Suprapubic skin (tissue), 4 donors: Measurements from ENCODE around the gene HCFC2. TPM values are rescaled to one million over a fixed set of nuclear protein-coding genes. Genes with fewer than 3 reads are reported as not detected.

ENCODE experiments used
- DNase-seq, 2 donors: peaks; one replicate each; pipeline ENCODE4 v3.0.0-alpha.2; 2019; ENCODE audit warnings: low spot score in 2 of 2
- H3K27ac ChIP-seq: fragments of 200-600 bp; sonication (generic); one replicate; pipeline ENCODE4 v1.5.1; 2019
- H3K27me3 ChIP-seq: fragments of 200-600 bp; sonication (generic); one replicate; pipeline ENCODE4 v1.5.1; 2019
- H3K36me3 ChIP-seq: fragments of 200-600 bp; sonication (generic); one replicate; pipeline ENCODE4 v1.5.1; 2019
- H3K4me1 ChIP-seq: fragments of 200-600 bp; sonication (generic); one replicate; pipeline ENCODE4 v1.5.1; 2019
- H3K4me3 ChIP-seq: fragments of 200-600 bp; sonication (generic); one replicate; pipeline ENCODE4 v1.5.1; 2019; ENCODE audit warnings: mild to moderate bottlenecking
- H3K9me3 ChIP-seq: fragments of 200-600 bp; sonication (generic); one replicate; pipeline ENCODE4 v1.5.1; 2019
- CTCF ChIP-seq, 2 donors: fragments of 200-600 bp in 1 of 2; fragments of 450-650 bp in 1 of 2; sonication (generic) in 1 of 2; IDR thresholded peaks; one replicate each; pipeline ENCODE4 v1.5.1; 2016 to 2019; ENCODE audit warnings: antibody characterized with exemption in 2 of 2, mild to moderate bottlenecking in 1 of 2, moderate library complexity in 1 of 2
- EP300 ChIP-seq: sonication (generic); formaldehyde crosslinking; IDR thresholded peaks from one replicate; pipeline ENCODE4 v1.6.1; 2017; ENCODE audit warnings: antibody characterized with exemption
- POLR2A ChIP-seq, 2 donors: fragments of 450-650 bp; IDR thresholded peaks; one replicate each; pipeline ENCODE4 v1.6.1; 2017; ENCODE audit warnings: antibody characterized with exemption in 2 of 2, mild to moderate bottlenecking in 2 of 2, moderate library complexity in 2 of 2
- POLR2AphosphoS5 ChIP-seq, 3 donors: sonication (generic); formaldehyde crosslinking; IDR thresholded peaks; one replicate each; pipeline ENCODE4 v1.6.1; 2017; ENCODE audit warnings: antibody characterized with exemption in 3 of 3
- WGBS: methylation state at CpG from one replicate; pipeline ENCODE4 v1.1.5; 2018; 5-methylcytosine and 5-hydroxymethylcytosine counted together
- total RNA-seq, 4 donors: library from RNA; depleted of rRNA; stranded (reverse); fragments of >200 nt; gene quantifications; one replicate each; pipeline ENCODE4 v1.1.0, GENCODE V29; 2016

The HCFC2 gene
- total RNA-seq, 4 donors from 2014 or later = 16.9 to 28.1 (median 20.0) TPM

- TF ChIP-seq POLR2A (IDR thresholded peaks at IDR 0.05) = no peak
- TF ChIP-seq POLR2AphosphoS5 (IDR thresholded peaks at IDR 0.05) = no peak
- no peak for TF ChIP-seq EP300
- TF ChIP-seq CTCF (IDR thresholded peaks at IDR 0.05) = no peak
- Histone ChIP-seq H3K4me1 (peaks cover 24% of the 10 kb centered on the region), H3K27ac (no peak overlapping the region), H3K4me3 (no peak overlapping the region), H3K27me3 (no peaks in the 10 kb centered on the region), H3K36me3 (peaks cover 48% of the 10 kb centered on the region), H3K9me3 (no peaks in the 10 kb centered on the region)
- 82% methylated on average over 7 of the region's 7 CpGs for WGBS
- DNase-seq = no peak
Measured at GRCh38 chr12:104132351-104132956, 68.1 kb downstream of the HCFC2 start.

DNA sequence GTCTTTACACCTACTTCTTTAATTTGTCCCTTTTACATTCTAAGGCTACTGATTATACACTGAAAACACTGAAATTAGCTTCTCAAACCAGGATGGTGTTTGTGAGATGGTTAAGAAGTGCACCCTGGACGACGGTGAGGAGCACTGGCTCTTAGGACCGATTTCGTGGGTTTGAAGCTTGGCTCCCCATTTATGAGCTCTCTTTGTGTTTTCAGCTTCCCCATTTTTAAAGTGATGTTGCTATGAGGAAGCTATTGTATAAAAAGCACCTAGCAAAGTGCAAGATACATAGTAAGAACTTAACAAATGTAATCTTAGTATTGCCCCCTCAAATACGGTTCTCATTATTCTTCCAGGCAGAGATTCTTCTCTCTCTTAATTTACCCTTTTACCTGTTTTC, 69.0 kb downstream of the HCFC2 start:
- peaks cover 25% of the 10 kb centered on the region for H3K4me1 ChIP-seq
- peaks cover 44% of the 10 kb centered on the region for H3K36me3 ChIP-seq
- no peak overlapping the region for H3K27ac ChIP-seq
- DNase-seq = no peak
- WGBS = 84% methylated on average over 5 of the region's 5 CpGs
- TF ChIP-seq CTCF (IDR thresholded peaks at IDR 0.05) (no peak), POLR2A (IDR thresholded peaks at IDR 0.05) (no peak), EP300 (no peak), POLR2AphosphoS5 (IDR thresholded peaks at IDR 0.05) (no peak)
- H3K4me3 ChIP-seq = no peak overlapping the region
- no peaks in the 10 kb centered on the region for H3K27me3 ChIP-seq
- no peaks in the 10 kb centered on the region for H3K9me3 ChIP-seq

GRCh38 chr12:104133866-104134265, 69.5 kb downstream of the HCFC2 start:
- WGBS = 94% methylated on average over 1 of the region's 1 CpG
- Histone ChIP-seq H3K27ac (no peak overlapping the region), H3K4me3 (no peak overlapping the region), H3K4me1 (peaks cover 30% of the 10 kb centered on the region), H3K27me3 (no peaks in the 10 kb centered on the region), H3K36me3 (peaks cover 40% of the 10 kb centered on the region), H3K9me3 (no peaks in the 10 kb centered on the region)
- DNase-seq = no peak
- TF ChIP-seq POLR2A (IDR thresholded peaks at IDR 0.05) (no peak), POLR2AphosphoS5 (IDR thresholded peaks at IDR 0.05) (no peak), CTCF (IDR thresholded peaks at IDR 0.05) (no peak), EP300 (no peak)

DNA sequence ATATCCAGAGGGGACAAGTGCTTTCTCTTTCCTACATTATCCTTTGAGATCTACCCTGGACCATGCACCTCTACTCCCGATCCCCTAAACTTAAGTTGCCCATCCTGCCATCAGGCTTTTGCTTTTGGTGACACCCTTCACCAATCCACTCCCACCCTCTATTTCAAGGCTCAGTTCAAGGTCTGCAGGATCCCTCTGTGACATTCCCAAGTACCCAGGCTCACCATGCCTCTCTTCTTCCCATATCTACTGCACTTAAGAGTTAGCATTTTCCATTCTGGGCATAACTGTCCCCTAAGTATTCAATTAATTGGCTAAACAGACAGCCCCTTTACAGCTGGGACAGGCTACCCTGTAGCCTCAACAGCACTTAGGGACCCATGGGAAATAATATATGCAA, 70.6 kb downstream of the HCFC2 start:
- Histone ChIP-seq H3K4me1 (peaks cover 31% of the 10 kb centered on the region), H3K4me3 (no peak overlapping the region), H3K36me3 (peaks cover 31% of the 10 kb centered on the region), H3K27ac (no peak overlapping the region), H3K27me3 (no peaks in the 10 kb centered on the region), H3K9me3 (no peaks in the 10 kb centered on the region)
- 100% methylated on average over 1 of the region's 1 CpG for WGBS
- DNase-seq = no peak
- TF ChIP-seq POLR2AphosphoS5 (IDR thresholded peaks at IDR 0.05) = no peak
- TF ChIP-seq POLR2A (IDR thresholded peaks at IDR 0.05) = no peak
- no peak for TF ChIP-seq CTCF (IDR thresholded peaks at IDR 0.05)
- no peak for TF ChIP-seq EP300

DNA sequence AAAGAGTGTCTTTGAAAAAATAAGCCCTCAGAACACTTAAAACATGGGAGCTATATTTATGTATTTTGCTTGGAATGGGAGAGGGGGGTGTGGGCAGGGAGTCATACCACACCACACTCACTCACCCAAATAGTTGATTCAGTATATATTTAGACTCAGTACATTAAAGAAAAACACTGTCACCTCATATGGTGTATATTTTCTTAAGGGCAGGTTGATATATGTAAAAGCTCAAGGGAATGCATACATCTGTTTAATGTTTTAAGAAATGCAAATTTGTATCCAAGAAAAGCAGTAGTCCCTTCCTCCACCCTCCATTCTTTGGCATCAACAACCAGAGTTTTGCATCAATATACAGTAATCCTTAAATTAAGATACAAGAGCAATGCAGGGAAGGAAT, 72.2 kb downstream of the HCFC2 start:
- TF ChIP-seq POLR2A (IDR thresholded peaks at IDR 0.05) (no peak), EP300 (no peak), POLR2AphosphoS5 (IDR thresholded peaks at IDR 0.05) (no peak), CTCF (IDR thresholded peaks at IDR 0.05) (no peak)
- no peak for DNase-seq
- Histone ChIP-seq H3K4me3 (peak overlapping the region; percentile 82), H3K4me1 (peaks cover 31% of the 10 kb centered on the region), H3K27me3 (no peaks in the 10 kb centered on the region), H3K36me3 (peaks cover 21% of the 10 kb centered on the region), H3K9me3 (no peaks in the 10 kb centered on the region), H3K27ac (no peak overlapping the region)
